ENCODE results near the gene IQCH.

DNA sequence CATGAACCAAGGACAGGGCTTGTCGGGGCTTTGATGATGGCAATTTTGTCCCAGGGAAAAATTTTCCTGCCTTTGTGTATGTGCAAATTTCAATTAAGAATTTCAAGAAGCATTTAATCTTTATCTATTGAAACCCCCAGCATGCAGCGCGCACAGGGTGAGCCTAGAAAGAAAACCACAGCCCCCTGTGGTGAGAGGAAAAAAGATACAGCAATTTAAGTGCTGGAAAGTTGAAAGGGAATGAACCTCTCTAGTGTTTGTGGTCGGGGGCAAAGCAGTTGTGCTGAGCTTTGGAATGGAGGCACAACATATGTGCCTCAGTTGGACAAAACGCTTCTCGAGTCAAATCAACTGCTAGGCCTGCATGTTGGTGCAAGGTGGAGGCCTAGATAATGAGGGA, 154.6 kb downstream of the IQCH start:
- TF ChIP-seq, protein P1, sequence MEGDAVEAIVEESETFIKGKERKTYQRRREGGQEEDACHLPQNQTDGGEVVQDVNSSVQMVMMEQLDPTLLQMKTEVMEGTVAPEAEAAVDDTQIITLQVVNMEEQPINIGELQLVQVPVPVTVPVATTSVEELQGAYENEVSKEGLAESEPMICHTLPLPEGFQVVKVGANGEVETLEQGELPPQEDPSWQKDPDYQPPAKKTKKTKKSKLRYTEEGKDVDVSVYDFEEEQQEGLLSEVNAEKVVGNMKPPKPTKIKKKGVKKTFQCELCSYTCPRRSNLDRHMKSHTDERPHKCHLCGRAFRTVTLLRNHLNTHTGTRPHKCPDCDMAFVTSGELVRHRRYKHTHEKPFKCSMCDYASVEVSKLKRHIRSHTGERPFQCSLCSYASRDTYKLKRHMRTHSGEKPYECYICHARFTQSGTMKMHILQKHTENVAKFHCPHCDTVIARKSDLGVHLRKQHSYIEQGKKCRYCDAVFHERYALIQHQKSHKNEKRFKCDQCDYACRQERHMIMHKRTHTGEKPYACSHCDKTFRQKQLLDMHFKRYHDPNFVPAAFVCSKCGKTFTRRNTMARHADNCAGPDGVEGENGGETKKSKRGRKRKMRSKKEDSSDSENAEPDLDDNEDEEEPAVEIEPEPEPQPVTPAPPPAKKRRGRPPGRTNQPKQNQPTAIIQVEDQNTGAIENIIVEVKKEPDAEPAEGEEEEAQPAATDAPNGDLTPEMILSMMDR (conservative IDR thresholded peaks at IDR 0.05; ENCODE audit: low read depth, low read length), result no peak
- TF ChIP-seq EZH2phosphoT487 (IDR thresholded peaks at IDR 0.05; ENCODE audit: borderline replicate concordance, low read length), result no peak

Measured in PC-3 (cell line).